ENCODE measurements around the gene FMNL1.
A peak's percentile ranks its signal among the peaks of the same experiment; 100 is the strongest.

Gene FMNL1

GRCh38 chr17:45221081-45222013, at the start of gene FMNL1:
Gene FMNL1, plus strand, starts transcription at chr17:45221885. Its CDS starts 240 bp downstream, at chr17:45222125.
- peaks cover 21% of the 10 kb centered on the region for H3K4me1 ChIP-seq (ENCODE audit: insufficient read depth, low read length)
- H3K9ac ChIP-seq (ENCODE audit: low read depth, low read length) = peak within 1 kb of the TSS; percentile 76
- H3K36me3 ChIP-seq (ENCODE audit: insufficient read depth, low read length) = no peaks in the 10 kb centered on the region
- H3K9me3 ChIP-seq (ENCODE audit: control insufficient read depth, insufficient read depth, low read length) = no peaks in the 10 kb centered on the region

- no peaks in the 10 kb centered on the region for H3K9me3 ChIP-seq (ENCODE audit: control insufficient read depth, insufficient read depth, low read length)
- peaks cover 31% of the 10 kb centered on the region for H3K4me1 ChIP-seq (ENCODE audit: insufficient read depth, low read length)
- H3K36me3 ChIP-seq (ENCODE audit: insufficient read depth, low read length) = no peaks in the 10 kb centered on the region
- H3K9ac ChIP-seq (ENCODE audit: low read depth, low read length) = peak overlapping the region; percentile 31
Observed at GRCh38 chr17:45172232-45172540, 49.5 kb upstream of the FMNL1 start.

GRCh38 chr17:45172541-45173286, 49.0 kb upstream of the FMNL1 start:
- Histone ChIP-seq H3K36me3 (ENCODE audit: insufficient read depth, low read length) (no peaks in the 10 kb centered on the region), H3K4me1 (ENCODE audit: insufficient read depth, low read length) (peaks cover 31% of the 10 kb centered on the region), H3K9me3 (ENCODE audit: control insufficient read depth, insufficient read depth, low read length) (no peaks in the 10 kb centered on the region), H3K9ac (ENCODE audit: low read depth, low read length) (peak overlapping the region; percentile 32)

DNA sequence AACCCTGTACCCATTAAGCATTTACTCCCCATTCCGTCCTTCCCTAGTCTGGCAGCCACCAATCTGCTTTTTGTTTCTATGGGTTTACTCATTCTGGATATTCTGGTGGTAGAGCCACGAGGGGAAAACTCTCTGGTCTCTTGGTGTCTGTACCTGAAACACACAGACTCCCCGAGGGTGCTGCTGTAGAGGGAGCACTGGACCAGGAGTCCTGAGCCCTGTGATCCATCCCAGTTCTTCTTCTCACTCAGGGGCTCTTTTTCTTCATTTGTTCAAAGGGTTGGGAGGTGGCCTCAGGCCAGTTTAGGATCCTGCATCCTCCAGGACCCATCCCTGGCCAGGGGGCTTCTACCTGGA, 45.9 kb upstream of the FMNL1 start:
- no peaks in the 10 kb centered on the region for H3K9me3 ChIP-seq (ENCODE audit: control insufficient read depth, insufficient read depth, low read length)
- H3K4me1 ChIP-seq (ENCODE audit: insufficient read depth, low read length) = peaks cover 26% of the 10 kb centered on the region
- H3K36me3 ChIP-seq (ENCODE audit: insufficient read depth, low read length) = no peaks in the 10 kb centered on the region
- H3K9ac ChIP-seq (ENCODE audit: low read depth, low read length) = no peak overlapping the region

DNA sequence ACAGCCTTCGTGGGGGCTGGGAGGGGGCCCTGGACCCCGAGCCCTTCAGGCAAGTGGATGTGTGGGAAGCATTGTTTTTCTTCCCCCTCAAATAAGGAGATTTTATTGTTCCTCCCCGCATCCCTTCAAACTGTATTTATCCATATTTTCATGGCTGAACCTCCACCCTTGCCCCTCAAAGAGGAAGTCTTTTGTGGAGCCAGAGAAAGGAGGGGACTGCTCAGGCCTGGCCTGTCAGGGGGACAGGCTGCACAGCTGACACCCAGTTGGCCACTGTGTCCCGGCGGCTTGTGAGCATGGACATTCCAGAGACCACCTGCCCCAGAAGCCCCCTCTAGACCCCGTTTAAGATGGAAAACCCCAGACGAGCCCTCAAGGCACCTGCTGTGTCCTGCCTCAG, 44.1 kb upstream of the FMNL1 start:
- Histone ChIP-seq H3K36me3 (ENCODE audit: insufficient read depth, low read length) (no peaks in the 10 kb centered on the region), H3K4me1 (ENCODE audit: insufficient read depth, low read length) (peaks cover 8% of the 10 kb centered on the region; the same call in 1 of the 2 replicates), H3K9me3 (ENCODE audit: control insufficient read depth, insufficient read depth, low read length) (no peaks in the 10 kb centered on the region), H3K9ac (ENCODE audit: low read depth, low read length) (no peak overlapping the region)

DNA sequence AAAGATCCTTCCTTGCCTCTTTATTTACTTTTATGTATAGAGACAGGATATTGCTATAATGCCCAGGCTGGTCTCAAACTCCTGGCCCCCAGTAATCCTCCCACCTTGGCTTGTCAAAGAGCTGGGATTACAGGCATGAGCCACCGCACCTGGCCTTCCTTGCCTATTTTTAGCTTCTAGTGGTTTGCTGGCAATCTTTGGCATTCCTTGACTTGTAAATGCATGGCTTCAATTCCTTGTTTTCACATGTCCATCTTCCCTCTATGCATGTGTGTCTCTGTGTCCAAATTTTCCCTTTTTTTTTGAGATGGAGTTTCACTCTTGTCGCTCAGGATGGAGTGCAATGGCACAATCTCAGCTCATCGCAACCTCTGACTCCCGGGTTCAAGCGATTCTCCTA, 37.5 kb upstream of the FMNL1 start:
- Histone ChIP-seq H3K4me1 (ENCODE audit: insufficient read depth, low read length) (peaks cover 6% of the 10 kb centered on the region; the same call in 1 of the 2 replicates), H3K9me3 (ENCODE audit: control insufficient read depth, insufficient read depth, low read length) (no peaks in the 10 kb centered on the region), H3K9ac (ENCODE audit: low read depth, low read length) (no peak overlapping the region)

DNA sequence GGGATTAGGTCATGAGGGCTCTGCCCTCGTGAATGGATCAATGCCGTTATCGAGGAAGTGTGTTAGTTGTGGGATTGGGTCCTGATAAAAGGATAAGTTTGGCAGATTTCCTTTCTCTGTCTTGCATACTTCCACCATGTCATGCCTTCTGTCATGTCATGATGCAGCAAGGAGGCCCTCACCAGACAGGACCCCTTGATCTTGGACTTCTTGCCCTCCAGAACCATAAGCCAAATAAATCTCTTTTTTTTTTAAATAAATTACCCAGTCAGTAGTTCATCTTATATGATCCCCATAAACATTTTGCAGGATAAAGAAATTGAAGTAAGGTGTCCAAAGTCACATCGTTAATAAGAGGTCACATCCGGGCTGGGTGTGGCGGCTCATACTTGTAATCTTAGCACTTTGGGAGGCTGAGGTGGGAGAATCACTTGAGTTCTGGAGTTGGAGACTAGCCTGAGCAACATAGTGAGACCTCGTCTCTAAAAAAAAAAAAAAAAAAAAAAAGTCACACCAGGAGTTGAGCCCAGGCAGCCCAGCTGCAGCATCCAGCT, 34.8 kb upstream of the FMNL1 start:
- peaks cover 6% of the 10 kb centered on the region; the same call in 1 of the 2 replicates for H3K4me1 ChIP-seq (ENCODE audit: insufficient read depth, low read length)

More for the DNA sequence above, 37.5 kb upstream of the FMNL1 start:
- no peaks in the 10 kb centered on the region for H3K36me3 ChIP-seq (ENCODE audit: insufficient read depth, low read length)

DNA sequence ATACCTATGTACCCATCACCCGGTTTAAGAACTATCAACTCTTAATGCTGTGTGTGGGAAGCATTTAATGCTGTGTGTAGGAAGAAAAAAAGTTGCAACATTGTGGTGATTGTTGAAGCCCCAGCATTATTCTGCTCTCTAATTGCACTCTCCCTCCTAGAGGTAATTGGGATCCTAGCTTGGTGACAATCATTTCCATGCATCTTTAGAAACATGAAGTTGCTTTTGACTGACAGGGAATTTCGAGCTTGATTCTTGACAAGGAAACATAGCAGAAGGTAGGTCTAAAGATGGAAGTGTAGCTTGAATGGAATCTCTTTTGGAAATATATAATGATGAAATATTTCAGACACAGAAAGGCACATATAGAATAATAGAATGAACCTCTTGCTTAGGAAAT, 32.7 kb upstream of the FMNL1 start:
- Histone ChIP-seq H3K9ac (ENCODE audit: low read depth, low read length) (no peak overlapping the region), H3K36me3 (ENCODE audit: insufficient read depth, low read length) (no peaks in the 10 kb centered on the region)

More for the DNA sequence above, 34.8 kb upstream of the FMNL1 start:
- H3K9me3 ChIP-seq (ENCODE audit: control insufficient read depth, insufficient read depth, low read length) = no peaks in the 10 kb centered on the region
- H3K9ac ChIP-seq (ENCODE audit: low read depth, low read length) = no peak overlapping the region
- H3K36me3 ChIP-seq (ENCODE audit: insufficient read depth, low read length) = no peaks in the 10 kb centered on the region

GRCh38 chr17:45190503-45191255, 31.0 kb upstream of the FMNL1 start:
- Histone ChIP-seq H3K4me1 (ENCODE audit: insufficient read depth, low read length) (no peaks in the 10 kb centered on the region), H3K9me3 (ENCODE audit: control insufficient read depth, insufficient read depth, low read length) (no peaks in the 10 kb centered on the region), H3K36me3 (ENCODE audit: insufficient read depth, low read length) (no peaks in the 10 kb centered on the region), H3K9ac (ENCODE audit: low read depth, low read length) (no peak overlapping the region)

More for the DNA sequence above, 32.7 kb upstream of the FMNL1 start:
- Histone ChIP-seq H3K9me3 (ENCODE audit: control insufficient read depth, insufficient read depth, low read length) (no peaks in the 10 kb centered on the region), H3K4me1 (ENCODE audit: insufficient read depth, low read length) (peaks cover 2% of the 10 kb centered on the region; the same call in 1 of the 2 replicates)

DNA sequence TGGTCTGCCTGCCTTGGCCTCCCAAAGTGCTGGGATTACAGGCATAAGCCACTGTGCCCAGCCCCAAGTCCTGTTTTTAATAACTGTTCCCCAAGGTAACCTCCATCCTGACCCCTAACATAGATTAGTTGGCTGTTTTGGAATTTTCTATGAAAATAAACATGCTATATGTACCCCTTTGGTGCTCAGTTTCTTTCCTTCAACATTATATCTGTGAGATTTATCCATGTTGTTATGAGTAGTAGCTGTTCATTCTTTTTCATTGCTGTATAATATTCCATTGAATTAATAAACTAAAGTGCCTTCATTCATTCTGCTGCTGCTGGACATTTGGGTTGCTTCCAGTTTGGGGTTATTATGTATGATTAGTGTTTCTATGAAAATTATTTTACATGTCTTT, 26.3 kb upstream of the FMNL1 start:
- Histone ChIP-seq H3K9ac (ENCODE audit: low read depth, low read length) (no peak overlapping the region), H3K4me1 (ENCODE audit: insufficient read depth, low read length) (peaks cover 12% of the 10 kb centered on the region), H3K9me3 (ENCODE audit: control insufficient read depth, insufficient read depth, low read length) (no peaks in the 10 kb centered on the region), H3K36me3 (ENCODE audit: insufficient read depth, low read length) (no peaks in the 10 kb centered on the region)

DNA sequence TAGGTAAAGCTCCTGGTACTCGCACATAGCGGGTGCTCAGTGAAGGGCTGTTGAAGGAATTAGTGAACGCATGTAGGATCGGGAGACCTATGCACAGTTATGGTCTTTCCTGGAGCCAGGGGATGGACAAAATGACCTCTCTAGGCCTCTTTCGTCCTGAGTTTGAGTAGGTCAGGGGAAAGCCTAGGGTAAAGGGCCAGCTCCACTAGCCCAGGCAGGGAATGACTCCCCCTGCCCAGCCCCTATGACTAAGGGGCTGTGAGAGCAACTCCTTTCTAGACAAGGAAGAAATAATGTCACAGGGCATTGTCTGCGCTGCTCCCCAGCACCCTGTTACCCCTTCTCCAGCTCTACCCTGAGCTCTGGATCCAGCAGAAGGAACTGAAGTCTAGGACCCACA, 24.6 kb upstream of the FMNL1 start:
- Histone ChIP-seq H3K4me1 (ENCODE audit: insufficient read depth, low read length) (peaks cover 12% of the 10 kb centered on the region), H3K36me3 (ENCODE audit: insufficient read depth, low read length) (no peaks in the 10 kb centered on the region), H3K9me3 (ENCODE audit: control insufficient read depth, insufficient read depth, low read length) (no peaks in the 10 kb centered on the region), H3K9ac (ENCODE audit: low read depth, low read length) (no peak overlapping the region; the same call in 1 of the 2 replicates)

GRCh38 chr17:45197555-45198334, 23.9 kb upstream of the FMNL1 start:
- Histone ChIP-seq H3K9me3 (ENCODE audit: control insufficient read depth, insufficient read depth, low read length) (no peaks in the 10 kb centered on the region), H3K4me1 (ENCODE audit: insufficient read depth, low read length) (peaks cover 12% of the 10 kb centered on the region), H3K9ac (ENCODE audit: low read depth, low read length) (peak overlapping the region; percentile 23; the same call in 1 of the 2 replicates), H3K36me3 (ENCODE audit: insufficient read depth, low read length) (no peaks in the 10 kb centered on the region)

DNA sequence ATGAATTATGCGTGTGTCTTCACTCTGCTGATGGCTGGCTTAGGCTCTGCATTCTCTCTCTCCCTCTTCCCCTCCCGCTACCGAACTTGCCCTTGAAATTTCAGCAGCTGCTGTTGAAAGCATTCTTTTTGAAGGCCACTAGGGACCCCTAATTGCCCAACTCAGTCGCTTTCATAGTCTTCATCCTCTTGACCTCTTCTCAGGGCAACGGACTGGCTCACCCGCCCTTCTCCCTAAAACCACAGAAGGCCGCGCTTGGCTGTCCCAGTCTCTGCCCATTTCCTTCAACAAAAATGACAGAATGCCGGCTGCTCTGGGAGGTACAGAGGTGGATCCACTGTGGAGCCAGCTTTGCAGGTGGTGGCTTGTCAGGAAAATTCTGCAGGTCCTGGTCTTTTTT, 21.0 kb upstream of the FMNL1 start:
- peaks cover 12% of the 10 kb centered on the region for H3K4me1 ChIP-seq (ENCODE audit: insufficient read depth, low read length)
- no peak overlapping the region for H3K9ac ChIP-seq (ENCODE audit: low read depth, low read length)
- no peaks in the 10 kb centered on the region for H3K9me3 ChIP-seq (ENCODE audit: control insufficient read depth, insufficient read depth, low read length)
- H3K36me3 ChIP-seq (ENCODE audit: insufficient read depth, low read length) = no peaks in the 10 kb centered on the region
